Smooth muscle cell of trachea (primary cell): ENCODE results near the gene SASH1. TPM values are rescaled to one million over a fixed set of nuclear protein-coding genes. Genes with fewer than 3 reads are reported as not detected.

ENCODE experiments used
- total RNA-seq: library from RNA; depleted of rRNA; stranded (reverse); fragments of >200 nt; gene quantifications from 2 replicates; pipeline ENCODE4 v1.2.1, GENCODE V29; 2014

Gene SASH1
- total RNA-seq, result 99.2 and 106 TPM in 2 replicates

GRCh38 chr6:148342350-148343046 lies at the start of gene SASH1:
TSS of gene SASH1 (plus strand) at chr6:148342838. CDS start at chr6:148343068, 230 bp downstream.

